ENCODE results near the gene TAL1.
A peak's percentile ranks its signal among the peaks of the same experiment; 100 is the strongest.

The TAL1 gene

GRCh38 chr1:47188791-47189785 is 42.9 kb downstream of the TAL1 start:
- no peak for DNase-seq (ENCODE audit: low read depth)

- no peak for DNase-seq (ENCODE audit: low read depth)
Measured at GRCh38 chr1:47187926-47188250, 44.1 kb downstream of the TAL1 start.

- no peak for DNase-seq (ENCODE audit: low read depth)
Measured at GRCh38 chr1:47187231-47187925, 44.6 kb downstream of the TAL1 start.

- no peak for DNase-seq (ENCODE audit: low read depth)
Measured at GRCh38 chr1:47186267-47187185, 45.5 kb downstream of the TAL1 start.

GRCh38 chr1:47184822-47185677 is 47.0 kb downstream of the TAL1 start:
- DNase-seq (ENCODE audit: low read depth): no peak

GRCh38 chr1:47184090-47184821 is 47.8 kb downstream of the TAL1 start:
- no peak for DNase-seq (ENCODE audit: low read depth)

GRCh38 chr1:47183308-47184089 is 48.5 kb downstream of the TAL1 start:
- DNase-seq (ENCODE audit: low read depth): no peak

GRCh38 chr1:47182676-47183235 is 49.3 kb downstream of the TAL1 start:
- no peak for DNase-seq (ENCODE audit: low read depth)

GRCh38 chr1:47181955-47182675 is 49.9 kb downstream of the TAL1 start:
- no peak for DNase-seq (ENCODE audit: low read depth)

- no peak for DNase-seq (ENCODE audit: low read depth)
Measured at GRCh38 chr1:47181095-47181954, 50.7 kb downstream of the TAL1 start.

- no peak for DNase-seq (ENCODE audit: low read depth)
Measured at GRCh38 chr1:47180603-47181094, 51.4 kb downstream of the TAL1 start.

GRCh38 chr1:47179988-47180563 is 51.9 kb downstream of the TAL1 start:
- no peak for DNase-seq (ENCODE audit: low read depth)

GRCh38 chr1:47179017-47179987 is 52.7 kb downstream of the TAL1 start:
- peak; percentile 71 for DNase-seq (ENCODE audit: low read depth)

- DNase-seq (ENCODE audit: low read depth): no peak
Measured at GRCh38 chr1:47178654-47179016, 53.4 kb downstream of the TAL1 start.

GRCh38 chr1:47178020-47178419 is 54.0 kb downstream of the TAL1 start:
- no peak for DNase-seq (ENCODE audit: low read depth)
